ENCODE data around the gene BCAS3.

DNA sequence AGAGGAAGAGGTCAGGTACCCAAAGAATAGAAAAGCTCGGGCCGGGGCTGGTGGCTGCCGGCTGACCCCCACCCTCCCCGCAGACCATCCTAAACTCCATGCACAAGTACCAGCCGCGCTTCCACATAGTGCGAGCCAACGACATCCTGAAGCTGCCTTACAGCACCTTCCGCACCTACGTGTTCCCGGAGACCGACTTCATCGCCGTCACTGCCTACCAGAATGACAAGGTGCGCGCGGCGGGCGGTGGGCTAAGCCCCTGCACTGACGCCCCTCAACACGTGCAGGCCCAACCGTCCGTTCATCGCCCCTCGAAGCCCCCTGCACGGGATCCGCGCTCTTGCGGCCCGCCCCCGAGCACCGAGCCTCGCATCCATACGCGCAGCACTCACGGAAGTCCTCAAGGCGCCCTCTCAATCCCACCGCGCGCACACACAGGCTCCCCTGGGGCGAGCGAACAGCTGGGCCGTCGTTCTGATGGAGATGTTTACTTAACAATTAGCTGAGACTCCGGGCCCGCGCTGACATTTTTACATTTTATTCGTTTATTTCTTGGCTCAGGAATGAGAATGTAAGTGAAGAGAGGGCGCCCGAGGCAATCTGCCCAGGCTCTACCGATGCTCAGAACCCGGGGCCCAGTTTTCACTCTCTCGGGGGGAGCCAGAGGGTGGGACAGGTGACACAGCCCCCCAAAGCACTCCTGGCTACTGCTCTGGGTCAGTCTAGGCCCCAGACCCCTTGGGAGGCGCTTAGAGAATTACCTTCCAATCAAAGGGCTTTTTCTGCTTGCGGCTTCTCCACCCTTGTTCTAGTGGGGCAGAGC is 725.5 kb downstream of the BCAS3 start:
- TF ChIP-seq PPARA (CRISPR knock-in tag; IDR thresholded peaks at IDR 0.05; ENCODE audit: borderline replicate concordance), result no peak
- TF ChIP-seq, protein P1, sequence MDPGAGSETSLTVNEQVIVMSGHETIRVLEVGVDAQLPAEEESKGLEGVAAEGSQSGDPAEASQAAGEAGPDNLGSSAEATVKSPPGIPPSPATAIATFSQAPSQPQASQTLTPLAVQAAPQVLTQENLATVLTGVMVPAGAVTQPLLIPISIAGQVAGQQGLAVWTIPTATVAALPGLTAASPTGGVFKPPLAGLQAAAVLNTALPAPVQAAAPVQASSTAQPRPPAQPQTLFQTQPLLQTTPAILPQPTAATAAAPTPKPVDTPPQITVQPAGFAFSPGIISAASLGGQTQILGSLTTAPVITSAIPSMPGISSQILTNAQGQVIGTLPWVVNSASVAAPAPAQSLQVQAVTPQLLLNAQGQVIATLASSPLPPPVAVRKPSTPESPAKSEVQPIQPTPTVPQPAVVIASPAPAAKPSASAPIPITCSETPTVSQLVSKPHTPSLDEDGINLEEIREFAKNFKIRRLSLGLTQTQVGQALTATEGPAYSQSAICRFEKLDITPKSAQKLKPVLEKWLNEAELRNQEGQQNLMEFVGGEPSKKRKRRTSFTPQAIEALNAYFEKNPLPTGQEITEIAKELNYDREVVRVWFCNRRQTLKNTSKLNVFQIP (CRISPR knock-in tag; IDR thresholded peaks at IDR 0.05; ENCODE audit: borderline replicate concordance, low read depth), result no peak
- no peak for TF ChIP-seq ZNF70 (CRISPR knock-in tag; IDR thresholded peaks at IDR 0.05)
- TF ChIP-seq, protein P2, sequence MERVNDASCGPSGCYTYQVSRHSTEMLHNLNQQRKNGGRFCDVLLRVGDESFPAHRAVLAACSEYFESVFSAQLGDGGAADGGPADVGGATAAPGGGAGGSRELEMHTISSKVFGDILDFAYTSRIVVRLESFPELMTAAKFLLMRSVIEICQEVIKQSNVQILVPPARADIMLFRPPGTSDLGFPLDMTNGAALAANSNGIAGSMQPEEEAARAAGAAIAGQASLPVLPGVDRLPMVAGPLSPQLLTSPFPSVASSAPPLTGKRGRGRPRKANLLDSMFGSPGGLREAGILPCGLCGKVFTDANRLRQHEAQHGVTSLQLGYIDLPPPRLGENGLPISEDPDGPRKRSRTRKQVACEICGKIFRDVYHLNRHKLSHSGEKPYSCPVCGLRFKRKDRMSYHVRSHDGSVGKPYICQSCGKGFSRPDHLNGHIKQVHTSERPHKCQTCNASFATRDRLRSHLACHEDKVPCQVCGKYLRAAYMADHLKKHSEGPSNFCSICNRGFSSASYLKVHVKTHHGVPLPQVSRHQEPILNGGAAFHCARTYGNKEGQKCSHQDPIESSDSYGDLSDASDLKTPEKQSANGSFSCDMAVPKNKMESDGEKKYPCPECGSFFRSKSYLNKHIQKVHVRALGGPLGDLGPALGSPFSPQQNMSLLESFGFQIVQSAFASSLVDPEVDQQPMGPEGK (CRISPR knock-in tag; IDR thresholded peaks at IDR 0.05; ENCODE audit: borderline replicate concordance), result no peak
- no peak for TF ChIP-seq ZNF565 (CRISPR knock-in tag; conservative IDR thresholded peaks at IDR 0.05; ENCODE audit: low read depth)
- no peak for TF ChIP-seq BACH2 (CRISPR knock-in tag; IDR thresholded peaks at IDR 0.05; ENCODE audit: borderline replicate concordance)
- TF ChIP-seq, protein P3, sequence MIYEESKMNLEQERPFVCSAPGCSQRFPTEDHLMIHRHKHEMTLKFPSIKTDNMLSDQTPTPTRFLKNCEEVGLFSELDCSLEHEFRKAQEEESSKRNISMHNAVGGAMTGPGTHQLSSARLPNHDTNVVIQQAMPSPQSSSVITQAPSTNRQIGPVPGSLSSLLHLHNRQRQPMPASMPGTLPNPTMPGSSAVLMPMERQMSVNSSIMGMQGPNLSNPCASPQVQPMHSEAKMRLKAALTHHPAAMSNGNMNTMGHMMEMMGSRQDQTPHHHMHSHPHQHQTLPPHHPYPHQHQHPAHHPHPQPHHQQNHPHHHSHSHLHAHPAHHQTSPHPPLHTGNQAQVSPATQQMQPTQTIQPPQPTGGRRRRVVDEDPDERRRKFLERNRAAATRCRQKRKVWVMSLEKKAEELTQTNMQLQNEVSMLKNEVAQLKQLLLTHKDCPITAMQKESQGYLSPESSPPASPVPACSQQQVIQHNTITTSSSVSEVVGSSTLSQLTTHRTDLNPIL (CRISPR knock-in tag; IDR thresholded peaks at IDR 0.05; ENCODE audit: low read depth), result 0 out of 2 replicates have a peak, but pooled peaks have one; percentile 4
